Activated CD4-positive, CD25-positive, alpha-beta regulatory T cell (primary cell): ENCODE measurements around the gene SYT5.

Source experiments
- DNase-seq, 4 experiments: peaks; one replicate each; lab custom pipeline; 2025; lab: John Stamatoyannopoulos, UW

SYT5 gene

GRCh38 chr19:55146705-55147273 is 33.3 kb downstream of the SYT5 start:
- no peak for DNase-seq

- no peak for DNase-seq
These were observed 33.9 kb downstream of the SYT5 start for GRCh38 chr19:55146078-55146704.

- DNase-seq, result no peak
These were observed 34.9 kb downstream of the SYT5 start for GRCh38 chr19:55145232-55145631.

GRCh38 chr19:55141696-55142095 is 38.4 kb downstream of the SYT5 start:
- no peak for DNase-seq

- DNase-seq, result no peak
These were observed 42.2 kb downstream of the SYT5 start for GRCh38 chr19:55137915-55138314.

GRCh38 chr19:55136399-55137102 is 43.5 kb downstream of the SYT5 start:
- no peak for DNase-seq

- no peak for DNase-seq
These were observed 45.4 kb downstream of the SYT5 start for GRCh38 chr19:55134736-55135135.

- no peak for DNase-seq
These were observed 46.2 kb downstream of the SYT5 start for GRCh38 chr19:55133639-55134444.

- DNase-seq, result no peak
These were observed 47.5 kb downstream of the SYT5 start for GRCh38 chr19:55132453-55133129.

GRCh38 chr19:55131421-55131820 is 48.7 kb downstream of the SYT5 start:
- DNase-seq, result no peak
